Neural progenitor cell (in vitro differentiated cells): ENCODE data around the gene GSTM3.

Experiments used
- CTCF ChIP-seq: fragments of 200-600 bp; sonication (generic); IDR thresholded peaks from 2 replicates; pipeline ENCODE4 v1.5.1; 2017; ENCODE audit warnings: antibody characterized with exemption, mild to moderate bottlenecking
- EZH2 ChIP-seq: fragments of 200-600 bp; sonication (generic); IDR thresholded peaks from 2 replicates; pipeline ENCODE4 v1.6.1; 2017; ENCODE audit warnings: antibody characterized with exemption, mild to moderate bottlenecking, moderate library complexity
- EZH2phosphoT487 ChIP-seq: fragments of 200-600 bp; sonication (generic); IDR thresholded peaks from 2 replicates; pipeline ENCODE4 v1.6.1; 2017; ENCODE audit warnings: antibody characterized with exemption

GRCh38 chr1:109712321-109712864, 28.4 kb downstream of the GSTM3 start:
- TF ChIP-seq CTCF (no peak), EZH2 (no peak), EZH2phosphoT487 (no peak)
